NCI-H1417 (cell line): ENCODE measurements around the gene SMG9.
"Not testable (repeated sequence)": the region's sequence is repeated elsewhere in the genome, so short reads cannot be mapped to it uniquely, and the experiment has no call there.

Experiments
- DNase-seq, 3 experiments: peaks; one replicate each; lab custom pipeline; 2025; lab: John Stamatoyannopoulos, UW

Gene SMG9

GRCh38 chr19:43690890-43691289, 63.9 kb downstream of the SMG9 start:
- DNase-seq: no peak

- DNase-seq: no peak
Observed at GRCh38 chr19:43690444-43690843, 64.3 kb downstream of the SMG9 start.

GRCh38 chr19:43688059-43688701, 66.6 kb downstream of the SMG9 start:
- DNase-seq: no peak

- no peak for DNase-seq
Observed at GRCh38 chr19:43687660-43687997, 67.1 kb downstream of the SMG9 start.

GRCh38 chr19:43684326-43684725, 70.4 kb downstream of the SMG9 start:
- DNase-seq: no peak

- no peak for DNase-seq
Observed at GRCh38 chr19:43683905-43684304, 70.9 kb downstream of the SMG9 start.

- DNase-seq: no peak
Observed at GRCh38 chr19:43682824-43683661, 71.7 kb downstream of the SMG9 start.

GRCh38 chr19:43682269-43682668, 72.5 kb downstream of the SMG9 start:
- not testable (repeated sequence) for DNase-seq

GRCh38 chr19:43681821-43682220, 72.9 kb downstream of the SMG9 start:
- DNase-seq: no peak

- DNase-seq: no peak
Observed at GRCh38 chr19:43678512-43679261, 76.1 kb downstream of the SMG9 start.
